ENCODE measurements around the gene NET1. TPM values are rescaled to one million over a fixed set of nuclear protein-coding genes. Genes with fewer than 3 reads are reported as not detected.

NET1 gene
- total RNA-seq, 1 donor from 2014 or later, result 57.7 TPM

DNA sequence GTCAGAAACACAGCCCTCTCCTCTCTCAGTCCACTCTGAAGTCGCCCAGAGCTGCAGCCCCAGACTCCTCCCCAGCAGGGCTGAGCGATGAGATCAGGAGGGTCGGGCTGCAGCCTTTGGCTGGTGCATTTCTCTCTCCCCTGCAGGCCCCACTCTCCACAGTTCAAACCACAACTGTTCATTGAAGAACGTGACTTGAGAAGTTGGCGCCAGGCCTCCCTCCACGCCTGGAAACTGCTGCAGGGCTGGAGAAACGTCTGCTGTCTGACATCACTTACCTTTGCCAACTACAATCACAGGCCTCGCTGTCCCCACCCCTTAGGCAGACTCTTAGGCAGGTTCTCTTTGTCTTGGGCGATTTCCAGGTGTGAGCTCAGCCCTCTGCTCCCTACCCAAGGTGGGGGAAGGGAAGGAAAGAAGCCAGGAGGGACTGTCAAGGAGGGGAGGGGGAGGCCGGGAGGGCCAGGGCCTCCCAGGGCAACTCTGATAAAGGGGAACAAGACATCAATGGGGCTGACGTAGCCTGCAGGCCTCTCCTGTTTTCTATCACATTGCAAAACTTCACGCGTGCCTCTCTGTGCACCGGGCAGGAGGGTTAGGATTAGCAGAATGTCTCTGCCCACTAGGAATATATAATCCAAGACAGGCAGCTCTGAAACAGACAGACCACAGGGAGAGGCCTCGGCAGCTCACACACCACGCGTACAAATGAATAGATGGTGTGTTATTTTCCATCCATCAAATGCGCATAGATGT is 54.3 kb downstream of the NET1 start:
- Mint-ChIP-seq H3K27ac (ENCODE audit: unreplicated experiment) (no peak overlapping the region), H3K4me3 (ENCODE audit: unreplicated experiment) (no peak overlapping the region), H3K9me3 (ENCODE audit: unreplicated experiment) (no peaks in the 10 kb centered on the region), H3K4me1 (ENCODE audit: unreplicated experiment) (peaks cover 45% of the 10 kb centered on the region), H3K27me3 (ENCODE audit: unreplicated experiment) (peaks cover 9% of the 10 kb centered on the region), H3K36me3 (ENCODE audit: low read depth, unreplicated experiment) (peaks cover 11% of the 10 kb centered on the region)
- TF ChIP-seq, protein P1, sequence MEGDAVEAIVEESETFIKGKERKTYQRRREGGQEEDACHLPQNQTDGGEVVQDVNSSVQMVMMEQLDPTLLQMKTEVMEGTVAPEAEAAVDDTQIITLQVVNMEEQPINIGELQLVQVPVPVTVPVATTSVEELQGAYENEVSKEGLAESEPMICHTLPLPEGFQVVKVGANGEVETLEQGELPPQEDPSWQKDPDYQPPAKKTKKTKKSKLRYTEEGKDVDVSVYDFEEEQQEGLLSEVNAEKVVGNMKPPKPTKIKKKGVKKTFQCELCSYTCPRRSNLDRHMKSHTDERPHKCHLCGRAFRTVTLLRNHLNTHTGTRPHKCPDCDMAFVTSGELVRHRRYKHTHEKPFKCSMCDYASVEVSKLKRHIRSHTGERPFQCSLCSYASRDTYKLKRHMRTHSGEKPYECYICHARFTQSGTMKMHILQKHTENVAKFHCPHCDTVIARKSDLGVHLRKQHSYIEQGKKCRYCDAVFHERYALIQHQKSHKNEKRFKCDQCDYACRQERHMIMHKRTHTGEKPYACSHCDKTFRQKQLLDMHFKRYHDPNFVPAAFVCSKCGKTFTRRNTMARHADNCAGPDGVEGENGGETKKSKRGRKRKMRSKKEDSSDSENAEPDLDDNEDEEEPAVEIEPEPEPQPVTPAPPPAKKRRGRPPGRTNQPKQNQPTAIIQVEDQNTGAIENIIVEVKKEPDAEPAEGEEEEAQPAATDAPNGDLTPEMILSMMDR (IDR thresholded peaks at IDR 0.05; ENCODE audit: unreplicated experiment), result no peak
- no peak for DNase-seq (ENCODE audit: low spot score)

DNA sequence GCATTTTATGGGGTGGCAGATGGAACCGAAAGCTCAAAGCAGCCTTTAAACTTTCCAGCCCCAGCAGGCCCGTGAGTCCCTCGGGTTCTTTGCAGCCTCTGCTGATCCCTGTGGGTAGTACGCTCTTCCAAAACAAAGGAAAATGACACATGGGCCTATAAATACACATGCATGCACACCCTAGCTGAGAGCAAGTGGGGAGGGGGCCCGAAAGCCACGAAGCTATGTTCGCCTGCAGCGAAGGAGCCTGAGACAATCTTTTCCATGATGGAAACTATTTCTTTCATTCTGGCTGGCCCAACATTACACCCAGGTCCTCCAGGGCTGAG is 54.8 kb downstream of the NET1 start:
- Mint-ChIP-seq H3K4me1 (ENCODE audit: unreplicated experiment) (peaks cover 40% of the 10 kb centered on the region), H3K27me3 (ENCODE audit: unreplicated experiment) (peaks cover 10% of the 10 kb centered on the region), H3K4me3 (ENCODE audit: unreplicated experiment) (no peak overlapping the region), H3K9me3 (ENCODE audit: unreplicated experiment) (peaks cover 4% of the 10 kb centered on the region), H3K36me3 (ENCODE audit: low read depth, unreplicated experiment) (peaks cover 14% of the 10 kb centered on the region), H3K27ac (ENCODE audit: unreplicated experiment) (no peak overlapping the region)
- TF ChIP-seq, protein P1 (IDR thresholded peaks at IDR 0.05; ENCODE audit: unreplicated experiment), result no peak
- DNase-seq (ENCODE audit: low spot score), result no peak

DNA sequence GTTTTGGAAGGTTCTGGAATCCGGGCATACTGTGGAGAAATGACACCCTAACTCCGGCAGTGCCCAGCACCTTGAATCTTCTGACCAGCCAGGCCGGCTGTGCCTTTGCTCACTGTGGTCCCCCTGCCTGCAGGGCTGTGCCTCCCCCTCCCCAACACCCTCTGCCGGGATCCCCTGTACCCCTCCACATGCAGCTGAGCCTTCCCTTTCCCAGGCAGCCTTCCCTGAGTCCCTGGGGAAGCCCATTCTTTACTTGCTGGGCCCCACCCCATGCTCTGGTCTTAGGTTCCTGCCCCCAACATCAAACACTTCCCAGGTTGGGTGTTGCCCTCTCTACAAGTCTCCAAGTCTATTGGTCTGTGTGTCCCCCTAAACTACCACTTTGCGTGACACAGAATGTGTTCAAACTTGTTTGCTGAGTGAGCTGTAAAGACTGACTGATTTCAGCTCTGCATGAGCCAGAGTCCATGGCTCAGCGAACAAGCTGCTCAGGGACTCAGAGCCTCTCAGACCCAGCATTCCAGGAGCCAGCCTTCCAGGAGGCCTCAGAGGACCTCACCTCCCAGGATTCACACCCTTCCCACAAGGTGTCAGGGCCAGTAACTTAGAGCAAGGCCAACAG is 55.4 kb downstream of the NET1 start:
- H3K27ac Mint-ChIP-seq (ENCODE audit: unreplicated experiment), result peak overlapping the region; percentile 67
- H3K36me3 Mint-ChIP-seq (ENCODE audit: low read depth, unreplicated experiment), result peaks cover 18% of the 10 kb centered on the region
- peaks cover 4% of the 10 kb centered on the region for H3K9me3 Mint-ChIP-seq (ENCODE audit: unreplicated experiment)
- no peak overlapping the region for H3K4me3 Mint-ChIP-seq (ENCODE audit: unreplicated experiment)
- peaks cover 38% of the 10 kb centered on the region for H3K4me1 Mint-ChIP-seq (ENCODE audit: unreplicated experiment)
- TF ChIP-seq, protein P1 (IDR thresholded peaks at IDR 0.05; ENCODE audit: unreplicated experiment), result no peak
- no peak for DNase-seq (ENCODE audit: low spot score)
- H3K27me3 Mint-ChIP-seq (ENCODE audit: unreplicated experiment), result peaks cover 14% of the 10 kb centered on the region

DNA sequence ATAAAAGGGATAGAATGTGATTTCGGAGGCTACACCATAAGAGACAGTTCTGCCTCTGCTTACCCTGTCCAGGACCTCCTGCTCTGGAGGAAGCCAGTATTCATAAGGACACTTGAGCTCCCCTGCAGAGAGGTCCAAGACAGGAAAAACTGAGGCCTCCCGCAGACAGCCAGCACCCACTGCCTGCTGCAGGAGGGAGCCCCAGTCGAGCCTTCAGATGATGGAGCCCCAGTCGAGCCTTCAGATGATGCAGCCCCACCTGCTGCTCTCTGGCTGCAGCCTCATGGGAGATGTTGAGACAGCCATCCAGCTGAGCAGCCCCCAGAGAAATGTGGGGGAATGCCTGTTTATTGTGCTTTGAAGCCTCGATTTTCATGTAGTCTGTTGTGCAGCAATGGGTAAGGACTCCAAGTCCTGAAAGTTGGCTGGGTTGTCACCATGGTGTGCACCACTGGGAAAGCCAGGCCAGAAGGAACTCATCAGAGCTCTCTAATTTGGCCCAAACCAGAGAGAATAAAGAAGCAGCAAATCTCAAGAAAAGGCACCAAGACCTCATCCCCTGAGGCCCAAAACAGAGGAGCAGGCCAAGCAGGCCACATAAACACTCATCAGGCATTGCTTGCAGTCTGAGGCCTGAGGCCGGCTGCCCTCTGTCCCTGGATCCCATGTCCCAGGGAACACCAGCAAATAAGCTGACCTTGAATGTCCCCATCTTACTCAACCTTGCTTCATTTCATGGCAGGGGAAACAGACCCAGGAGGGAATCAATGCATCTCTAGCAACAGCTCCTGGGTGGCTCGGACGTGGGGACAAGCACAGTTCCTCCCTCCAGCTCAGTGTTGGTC is 56.1 kb downstream of the NET1 start:
- no peak overlapping the region for H3K27ac Mint-ChIP-seq (ENCODE audit: unreplicated experiment)
- peaks cover 31% of the 10 kb centered on the region for H3K4me1 Mint-ChIP-seq (ENCODE audit: unreplicated experiment)
- peaks cover 4% of the 10 kb centered on the region for H3K9me3 Mint-ChIP-seq (ENCODE audit: unreplicated experiment)
- no peak overlapping the region for H3K4me3 Mint-ChIP-seq (ENCODE audit: unreplicated experiment)
- TF ChIP-seq, protein P1 (IDR thresholded peaks at IDR 0.05; ENCODE audit: unreplicated experiment), result no peak
- no peak for DNase-seq (ENCODE audit: low spot score)
- H3K27me3 Mint-ChIP-seq (ENCODE audit: unreplicated experiment), result peaks cover 13% of the 10 kb centered on the region
- H3K36me3 Mint-ChIP-seq (ENCODE audit: low read depth, unreplicated experiment), result peaks cover 17% of the 10 kb centered on the region

Data from endothelial cell (in vitro differentiated cells).